Measurements from ENCODE around the gene MANEA. TPM values are rescaled to one million over a fixed set of nuclear protein-coding genes. Genes with fewer than 3 reads are reported as not detected.
A peak's percentile ranks its signal among the peaks of the same experiment; 100 is the strongest.
"Not testable (repeated sequence)": the region's sequence is repeated elsewhere in the genome, so short reads cannot be mapped to it uniquely, and the experiment has no call there.

Gene MANEA, protein sequence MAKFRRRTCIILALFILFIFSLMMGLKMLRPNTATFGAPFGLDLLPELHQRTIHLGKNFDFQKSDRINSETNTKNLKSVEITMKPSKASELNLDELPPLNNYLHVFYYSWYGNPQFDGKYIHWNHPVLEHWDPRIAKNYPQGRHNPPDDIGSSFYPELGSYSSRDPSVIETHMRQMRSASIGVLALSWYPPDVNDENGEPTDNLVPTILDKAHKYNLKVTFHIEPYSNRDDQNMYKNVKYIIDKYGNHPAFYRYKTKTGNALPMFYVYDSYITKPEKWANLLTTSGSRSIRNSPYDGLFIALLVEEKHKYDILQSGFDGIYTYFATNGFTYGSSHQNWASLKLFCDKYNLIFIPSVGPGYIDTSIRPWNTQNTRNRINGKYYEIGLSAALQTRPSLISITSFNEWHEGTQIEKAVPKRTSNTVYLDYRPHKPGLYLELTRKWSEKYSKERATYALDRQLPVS
- 14.9 and 17.6 TPM in 2 replicates for total RNA-seq (2014; rRNA removed; shearing (Covaris generic))
- polyA plus RNA-seq (2014; cell fraction: nucleus; rRNA removed): 11.7 and 15.8 TPM in 2 replicates

DNA sequence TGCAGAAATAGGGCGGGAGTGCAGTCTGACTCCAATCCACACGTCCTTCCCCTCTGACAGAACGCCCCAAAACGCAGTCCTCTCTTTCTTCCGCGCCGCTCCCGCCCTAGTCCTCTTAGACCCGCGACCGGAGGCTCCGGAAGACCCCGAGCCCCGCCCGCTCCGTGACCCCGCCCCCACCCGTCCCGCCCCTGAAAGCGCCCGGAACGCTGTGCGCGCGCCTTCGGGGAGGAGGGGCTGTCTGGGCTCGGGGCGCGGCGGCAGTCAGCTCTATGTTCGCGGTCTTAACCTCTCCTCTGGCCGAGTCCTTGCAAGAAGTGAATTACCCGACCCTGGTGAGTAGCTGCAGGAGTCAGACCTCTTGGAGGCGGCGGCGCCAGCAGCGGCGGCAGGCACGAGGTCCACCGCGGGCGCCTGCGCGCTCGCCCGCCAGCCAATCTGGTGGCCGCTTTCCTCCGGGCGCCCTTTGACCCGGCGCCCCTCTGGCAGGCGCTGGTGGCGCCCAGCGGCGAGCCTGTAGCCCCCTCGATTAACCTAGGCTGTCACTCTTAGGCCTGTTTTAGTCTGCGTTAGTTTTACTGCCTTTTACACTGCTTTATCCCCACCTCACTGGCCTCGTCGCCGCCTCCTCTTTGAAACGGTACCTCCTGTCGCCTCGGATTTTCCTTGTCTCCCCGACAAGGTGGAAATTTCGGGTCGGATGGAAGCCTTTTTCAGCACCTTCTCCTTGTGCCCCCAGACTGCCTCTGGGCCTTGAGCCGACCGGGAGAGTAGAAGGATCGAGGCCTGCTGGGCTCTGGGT, at the start of gene MANEA:
Gene MANEA, plus strand, starts transcription at position 232 of the 802 bp plus-strand sequence. CDS start 8,905 bp downstream, outside the sequence.
- peak; percentile 77 for DNase-seq (ENCODE audit: extremely low read depth, low read depth)

DNA sequence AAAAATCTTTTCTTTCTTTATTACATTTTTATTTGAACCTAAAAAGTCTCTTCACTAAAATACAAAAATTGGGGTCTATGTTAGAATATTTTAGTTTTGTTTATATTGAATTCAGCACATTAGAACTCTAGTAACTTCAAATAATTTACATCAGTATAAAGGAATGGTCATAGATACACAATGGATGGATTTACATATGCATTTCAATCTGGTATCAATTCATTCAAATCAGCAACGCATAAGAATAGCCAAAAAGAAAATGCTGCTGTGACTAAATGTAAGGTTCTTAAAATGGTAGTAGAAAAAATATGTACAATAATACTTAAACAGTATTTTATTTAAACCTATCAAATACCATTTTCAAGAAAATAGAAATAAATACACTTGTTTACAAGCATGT, 47.6 kb upstream of the MANEA start:
- DNase-seq (ENCODE audit: extremely low read depth, low read depth): no peak

DNA sequence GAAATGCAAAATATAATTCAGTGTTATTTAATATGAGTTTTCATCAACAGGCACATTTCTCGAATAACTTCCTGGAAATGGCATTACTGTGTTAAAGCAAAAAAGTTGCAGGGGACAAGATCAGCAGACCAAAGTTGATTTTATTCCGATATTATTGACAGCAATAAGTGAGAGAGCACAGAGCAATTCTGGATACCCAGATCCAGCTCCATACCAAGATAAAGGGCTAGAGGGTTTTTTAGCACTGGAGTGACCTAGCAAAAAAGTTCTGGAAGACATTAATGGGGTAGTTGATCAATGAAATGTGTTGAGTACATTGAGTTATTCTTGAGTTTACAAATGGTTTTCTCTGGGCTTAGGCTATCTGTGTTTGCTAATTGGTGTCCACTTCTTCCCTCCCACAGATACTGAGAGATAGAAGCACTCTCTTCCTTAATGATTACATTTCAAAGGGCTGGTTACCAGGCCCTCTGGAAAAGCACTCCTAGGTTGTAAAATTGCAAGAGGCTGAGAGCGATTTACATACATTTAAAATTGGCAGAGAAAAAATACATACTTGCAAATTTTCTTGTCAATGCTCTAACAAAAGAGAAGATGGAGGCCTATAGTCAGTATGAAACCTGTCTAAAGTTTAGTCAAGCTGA, 47.0 kb upstream of the MANEA start:
- no peak for DNase-seq (ENCODE audit: extremely low read depth, low read depth)

DNA sequence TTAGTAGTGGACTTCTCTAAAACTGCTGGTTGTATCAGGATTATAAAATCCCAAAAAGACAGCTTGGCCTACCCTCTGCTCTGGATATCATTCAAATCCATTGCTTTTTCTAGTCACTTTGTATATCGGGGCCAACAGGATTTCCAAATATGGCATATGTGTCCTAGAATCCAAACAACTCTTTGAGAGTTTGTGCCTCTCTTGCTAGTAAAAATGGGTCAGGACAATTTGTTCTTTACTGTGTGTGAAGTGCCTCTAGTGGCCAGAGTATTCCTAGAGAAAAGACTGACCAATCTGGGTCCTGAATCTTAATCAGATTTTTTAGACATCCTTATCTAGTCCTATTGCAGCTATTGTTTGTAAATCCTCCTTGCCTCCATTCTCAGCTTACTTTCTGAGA, 33.5 kb upstream of the MANEA start:
- no peak for DNase-seq (ENCODE audit: extremely low read depth, low read depth)

DNA sequence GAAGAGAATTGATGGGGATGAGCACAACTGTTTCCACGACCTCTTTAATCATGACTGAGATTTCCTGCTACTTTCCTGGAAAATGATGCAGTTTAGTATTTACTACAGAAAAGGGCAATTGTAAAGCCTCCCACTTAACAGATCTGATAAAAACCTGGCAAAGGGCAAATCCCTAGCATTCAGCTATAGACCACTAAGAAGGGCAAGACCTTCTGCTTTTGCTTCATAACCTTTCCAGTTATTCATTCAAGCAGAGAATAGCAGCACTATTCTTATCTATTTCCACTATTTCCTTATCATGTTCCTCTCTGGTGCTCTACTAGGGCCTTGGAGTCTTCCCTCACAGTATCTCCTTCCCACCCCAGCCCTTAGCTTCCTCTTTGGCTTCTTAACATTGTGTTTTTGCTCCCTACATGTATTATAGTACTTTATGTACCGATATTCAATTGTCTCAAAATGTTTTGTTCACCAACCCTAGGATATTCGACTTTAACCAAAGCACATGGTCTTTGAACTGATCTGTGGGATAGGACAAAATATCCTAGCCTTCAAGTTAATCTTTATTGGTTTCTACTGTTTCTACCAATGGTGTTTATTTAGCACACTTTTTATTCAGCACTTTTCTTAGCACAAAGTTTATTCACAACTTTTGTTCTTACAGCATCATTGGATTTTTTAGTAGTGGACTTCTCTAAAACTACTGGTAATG, 32.7 kb upstream of the MANEA start:
- DNase-seq (ENCODE audit: extremely low read depth, low read depth): no peak

DNA sequence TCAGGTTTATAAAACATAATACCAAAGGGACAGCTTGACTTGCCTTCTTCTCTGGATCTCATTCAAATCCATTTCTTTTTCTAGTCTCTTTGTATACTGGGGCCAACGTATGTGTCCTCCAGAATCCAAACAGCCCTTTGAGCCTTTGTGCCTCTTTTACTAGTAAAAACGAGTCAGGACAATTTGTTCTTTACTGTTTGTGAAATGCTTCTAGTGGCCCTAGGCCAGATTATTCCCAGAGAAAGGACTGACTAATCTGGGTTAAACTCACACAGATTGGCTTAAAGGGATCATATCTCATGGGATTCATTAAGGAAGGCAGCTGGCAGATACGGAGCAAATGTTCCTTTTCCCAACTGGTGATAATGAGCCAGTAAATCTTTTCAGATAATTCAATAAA, 32.1 kb upstream of the MANEA start:
- DNase-seq (ENCODE audit: extremely low read depth, low read depth): no peak

DNA sequence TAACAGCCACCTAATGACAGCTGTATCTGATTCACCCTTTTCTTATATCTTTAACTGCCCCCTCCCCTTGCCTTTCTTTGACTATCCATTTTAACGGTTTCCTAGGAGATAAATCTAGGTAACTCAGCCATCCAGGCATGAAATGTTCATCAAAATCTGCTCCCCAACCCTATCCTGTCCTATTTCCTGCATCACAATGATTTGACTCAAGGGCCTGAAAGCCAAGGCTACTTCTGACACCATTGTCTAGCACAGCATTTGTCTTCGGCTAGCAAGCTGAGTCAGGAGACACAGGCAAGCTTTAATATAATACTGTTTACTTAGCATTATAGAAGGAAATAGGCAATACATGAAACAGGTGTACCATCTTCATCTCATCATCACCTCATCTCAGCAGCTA, 31.6 kb upstream of the MANEA start:
- no peak for DNase-seq (ENCODE audit: extremely low read depth, low read depth)

DNA sequence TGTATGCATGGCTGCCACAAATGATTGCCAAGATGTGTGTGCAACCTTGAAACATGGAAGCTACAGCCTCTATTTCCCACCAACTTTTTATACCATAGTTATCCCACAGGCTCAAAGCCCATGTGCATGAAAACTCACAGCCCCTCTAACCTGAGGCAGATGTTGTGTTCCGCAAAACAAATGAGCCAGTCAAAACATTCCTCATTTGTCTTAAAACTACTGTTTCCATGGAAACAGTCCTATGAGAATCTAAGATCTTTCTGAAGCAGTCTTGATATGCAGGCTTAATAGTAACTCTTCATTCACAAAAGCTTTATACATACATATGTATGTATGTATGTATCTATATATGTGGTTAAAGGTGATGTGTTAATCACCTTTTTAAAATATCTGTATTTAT, 31.2 kb upstream of the MANEA start:
- no peak for DNase-seq (ENCODE audit: extremely low read depth, low read depth)

DNA sequence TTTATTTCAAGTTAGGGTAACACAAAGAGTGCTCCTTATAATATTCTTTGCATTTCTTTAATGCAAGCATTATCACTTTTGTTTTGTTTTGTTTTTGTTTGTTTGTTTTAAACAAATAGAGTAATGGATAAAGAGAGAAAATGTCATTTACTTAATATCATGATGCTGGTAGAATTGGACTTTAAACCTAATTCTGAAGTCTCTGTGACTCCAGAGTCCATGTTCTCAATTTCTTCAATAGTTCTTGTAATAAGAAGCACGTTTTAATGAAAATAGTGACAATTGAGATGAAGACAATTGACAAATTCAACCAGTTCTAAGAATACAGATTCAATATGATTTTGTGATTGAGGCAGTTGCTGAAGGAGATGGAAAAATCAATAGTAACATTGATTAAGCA, 30.3 kb upstream of the MANEA start:
- no peak for DNase-seq (ENCODE audit: extremely low read depth, low read depth)

DNA sequence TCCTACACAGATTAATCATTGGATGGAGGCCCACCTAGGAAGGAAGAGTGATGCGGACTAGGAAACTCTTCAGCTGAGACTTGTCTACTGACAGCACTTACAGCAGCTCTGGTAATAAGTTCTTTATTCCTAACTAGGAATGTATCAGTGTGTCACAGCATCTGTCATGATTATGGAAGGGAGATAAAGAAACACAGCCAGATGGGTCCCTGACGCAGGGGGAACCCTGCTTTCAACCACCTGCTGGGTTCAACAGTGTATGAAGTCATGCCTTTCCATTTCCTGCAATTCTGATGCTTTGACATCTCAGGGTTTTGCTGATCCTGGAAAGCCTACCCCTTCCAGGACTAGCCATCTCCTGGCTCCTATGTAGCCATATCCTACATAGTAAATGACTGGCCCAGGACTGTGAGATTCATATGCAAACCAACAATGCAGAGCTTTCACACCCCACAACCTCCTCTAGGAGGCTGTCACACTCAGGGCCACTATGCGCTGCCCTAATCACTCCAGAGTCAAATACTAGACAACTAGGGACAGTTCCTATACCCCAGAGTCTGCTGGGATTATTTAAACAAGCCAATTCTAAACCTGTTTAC, 29.0 kb upstream of the MANEA start:
- DNase-seq (ENCODE audit: extremely low read depth, low read depth): no peak

DNA sequence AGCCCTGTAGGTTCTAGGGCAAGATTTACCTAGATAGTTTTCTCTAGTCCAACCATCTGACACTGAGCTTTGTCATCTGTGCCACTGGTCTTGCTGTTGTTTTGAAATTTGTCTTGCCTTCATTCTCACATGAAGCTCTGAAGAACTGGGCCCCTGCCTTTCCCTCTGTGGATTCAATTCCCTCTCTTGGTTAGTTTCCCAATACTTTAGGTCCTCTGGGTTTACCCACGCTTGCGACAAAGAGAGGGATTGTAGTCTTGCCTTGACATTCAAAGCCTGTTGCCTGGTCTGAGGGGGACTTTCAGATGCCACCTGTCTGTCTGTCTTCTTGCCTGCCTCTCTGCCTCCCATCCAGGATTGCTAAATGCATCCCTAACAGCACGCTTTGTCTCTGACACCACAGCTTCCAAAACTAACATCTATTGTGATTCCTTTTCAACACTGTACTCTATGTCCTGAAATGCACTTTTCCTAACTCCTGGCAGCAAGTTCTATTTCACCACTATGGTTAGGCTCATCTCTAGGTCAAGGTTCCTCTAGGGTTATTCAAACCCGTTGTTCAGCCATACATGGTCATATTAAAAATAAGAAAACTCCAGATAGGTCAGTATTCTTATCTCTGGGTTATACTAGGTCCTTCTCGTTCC, 25.5 kb upstream of the MANEA start:
- DNase-seq (ENCODE audit: extremely low read depth, low read depth): no peak

DNA sequence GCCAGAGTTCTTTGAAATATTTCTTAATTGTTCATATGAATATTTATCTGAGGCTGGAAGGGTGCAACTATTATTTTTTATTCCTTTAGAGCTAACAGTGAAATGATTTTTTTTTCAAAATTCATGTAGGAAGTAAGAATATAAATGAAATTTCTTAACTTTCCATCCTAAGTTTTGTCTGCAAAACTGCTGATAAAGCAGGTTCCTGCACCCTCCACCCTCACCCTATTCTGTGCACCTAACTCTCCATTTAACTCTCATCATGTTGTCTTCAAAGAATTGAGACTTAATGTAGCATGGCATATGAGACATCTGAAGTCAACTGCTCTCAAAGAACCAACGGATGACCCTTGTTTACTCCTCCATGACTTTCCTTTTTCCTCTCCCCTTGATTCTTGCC, 23.5 kb upstream of the MANEA start:
- no peak for DNase-seq (ENCODE audit: extremely low read depth, low read depth)

DNA sequence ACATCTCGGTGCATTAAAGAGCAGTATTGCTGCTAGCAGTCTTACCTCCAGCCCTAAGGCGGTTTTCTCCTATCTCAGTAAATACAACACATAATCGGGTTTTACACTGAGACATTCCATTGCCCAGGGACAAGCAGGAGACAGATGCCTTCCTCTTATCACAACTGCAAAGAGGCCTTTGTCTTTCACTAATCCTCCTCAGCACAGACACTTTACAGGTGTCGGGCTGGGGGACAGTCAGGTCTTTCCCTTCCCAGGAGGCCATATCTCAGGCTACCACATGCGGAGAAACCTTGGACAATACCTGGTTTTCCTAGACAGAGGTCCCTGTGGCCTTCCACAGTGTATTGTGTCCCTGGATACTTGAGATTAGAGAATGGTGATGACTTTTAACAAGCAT, 16.4 kb upstream of the MANEA start:
- DNase-seq (ENCODE audit: extremely low read depth, low read depth): not testable (repeated sequence)

DNA sequence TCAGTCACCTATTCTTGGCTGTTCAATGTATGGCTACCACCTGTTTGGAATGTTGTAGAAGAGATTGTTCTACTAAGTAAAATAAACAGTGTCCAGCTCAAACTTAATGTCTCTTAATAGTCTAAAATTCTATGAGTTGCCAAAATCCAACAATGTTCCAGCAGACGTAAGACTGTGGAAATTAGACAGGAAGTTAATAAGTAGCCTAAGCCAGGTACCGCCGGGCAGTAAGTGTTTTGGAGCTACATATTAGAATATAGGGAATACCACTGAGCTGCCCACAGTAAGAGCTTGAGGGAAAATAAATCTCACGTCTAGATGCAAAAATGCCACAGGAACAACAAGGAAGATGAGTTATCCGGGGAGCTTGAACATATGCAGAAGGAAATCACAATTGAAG, 7.8 kb upstream of the MANEA start:
- no peak for DNase-seq (ENCODE audit: extremely low read depth, low read depth)

DNA sequence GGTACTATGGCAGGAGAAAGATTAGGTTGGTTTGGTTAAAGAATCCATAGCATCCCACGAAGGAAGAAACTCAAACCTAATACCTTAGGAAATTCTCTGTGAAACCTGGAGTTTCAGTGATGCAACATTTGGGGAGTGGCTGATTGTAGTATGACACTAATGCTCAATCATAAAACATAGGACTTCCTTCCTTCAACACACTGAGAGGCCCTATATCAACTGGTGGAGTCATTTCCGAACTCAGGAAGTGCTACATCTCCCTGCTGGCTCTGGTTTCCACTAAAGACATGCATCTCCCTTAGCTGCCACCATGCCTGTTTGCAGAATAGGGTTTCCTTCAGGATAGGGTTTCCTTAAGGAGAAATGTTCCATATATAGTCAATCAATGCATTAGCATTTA, 5.2 kb upstream of the MANEA start:
- no peak for DNase-seq (ENCODE audit: extremely low read depth, low read depth)

DNA sequence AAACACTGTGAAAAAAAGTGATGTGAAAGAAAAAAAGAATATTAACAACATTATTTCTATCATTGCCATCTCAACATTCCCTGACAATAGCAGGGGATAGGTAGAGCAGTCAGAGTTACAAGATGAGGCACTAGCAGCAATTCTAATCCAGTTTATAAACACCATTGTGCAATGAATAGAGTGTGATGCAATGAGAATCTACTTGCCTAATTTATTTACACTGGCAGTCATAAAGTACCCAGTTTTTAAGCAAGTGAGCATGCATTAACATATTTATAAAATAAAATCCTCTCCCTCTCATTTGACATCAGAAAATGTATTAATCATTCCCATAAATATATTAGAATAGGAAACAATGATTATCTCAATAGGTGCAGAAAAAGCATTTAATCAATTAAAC, 2.5 kb upstream of the MANEA start:
- peak; percentile 38 for DNase-seq (ENCODE audit: extremely low read depth, low read depth)

DNA sequence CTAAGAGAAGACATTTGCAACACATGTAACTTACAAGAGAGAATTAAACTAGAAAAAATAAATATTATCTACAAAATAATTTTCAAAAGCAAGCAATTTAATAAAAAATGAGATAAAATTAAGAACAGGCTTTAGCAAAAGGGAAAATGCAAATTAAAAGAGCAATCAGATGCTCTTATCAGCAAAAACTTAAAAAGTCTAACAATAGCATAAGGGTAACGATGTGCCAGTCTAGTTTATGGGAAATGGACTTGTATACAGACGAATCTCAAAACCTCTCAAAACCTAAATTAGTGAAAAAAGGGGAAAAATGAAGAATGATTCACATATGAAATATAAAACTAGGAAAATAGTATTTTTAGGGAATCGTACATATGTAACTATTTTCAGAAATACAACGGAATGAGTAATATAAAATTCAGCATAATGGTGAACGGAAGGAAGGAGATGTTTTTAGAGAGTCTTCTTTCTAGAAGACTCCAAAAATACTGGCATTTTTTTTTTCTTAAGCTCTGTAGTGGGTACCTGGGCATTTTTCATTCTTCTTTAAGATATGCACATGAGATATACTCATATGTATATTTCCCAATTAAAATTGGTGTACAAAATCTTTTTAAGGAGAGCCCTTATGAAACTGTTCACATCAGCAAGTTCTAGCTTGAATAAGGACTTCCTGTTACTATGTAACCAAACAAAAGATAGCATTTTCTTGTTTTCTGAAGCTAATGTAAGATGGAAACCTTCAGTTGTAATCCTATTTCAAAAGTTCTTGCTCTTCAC, 927 bp upstream of the MANEA start:
- no peak for DNase-seq (ENCODE audit: extremely low read depth, low read depth)

DNA sequence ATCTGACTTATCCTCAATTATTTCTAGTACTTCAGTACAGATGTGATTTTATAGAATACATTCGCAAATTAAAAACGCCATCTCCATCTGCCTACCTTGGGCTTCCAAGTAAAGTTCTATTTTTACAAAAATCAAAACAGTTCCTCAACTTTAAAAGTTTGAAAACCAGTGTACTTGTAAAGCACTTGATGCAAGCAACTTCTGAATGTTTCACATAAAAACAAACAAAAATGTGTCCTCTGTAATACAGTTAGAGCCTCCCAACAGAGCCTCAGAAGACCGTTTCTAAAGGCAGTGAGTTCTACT, 384 bp upstream of the MANEA start:
- DNase-seq (ENCODE audit: extremely low read depth, low read depth): no peak

DNA sequence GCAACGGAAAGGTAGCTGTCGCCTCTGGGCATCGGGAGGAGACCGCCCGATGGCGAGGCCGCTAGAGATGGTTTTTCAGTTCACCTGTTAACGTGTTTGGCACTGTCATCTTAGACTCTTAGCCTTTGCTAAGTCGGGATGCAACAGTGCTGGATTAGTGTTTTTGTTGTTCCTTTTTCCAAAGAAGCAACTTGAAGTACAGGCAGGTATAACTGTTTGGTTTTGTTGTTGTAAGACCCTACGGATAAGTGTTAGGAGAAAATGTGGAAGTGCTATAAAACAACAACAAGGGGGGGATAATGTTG, 723 bp downstream of the MANEA start:
- no peak for DNase-seq (ENCODE audit: extremely low read depth, low read depth)

Measured in NCI-H460 (cell line).